ENCODE data around the gene BTBD16.

- TF ChIP-seq CTCF (IDR thresholded peaks at IDR 0.05) (no peak), EP300 (IDR thresholded peaks at IDR 0.05) (no peak), POLR2A (IDR thresholded peaks at IDR 0.05) (no peak)
Measured at GRCh38 chr10:122301811-122302115, 30.7 kb downstream of the BTBD16 start.

All from tibial nerve (tissue), 4 donors.